IgD-negative memory B cell (primary cell): Measurements from ENCODE around the gene TANGO2. TPM values are rescaled to one million over a fixed set of nuclear protein-coding genes. Genes with fewer than 3 reads are reported as not detected.

Experiments used
- H3K27ac Mint-ChIP-seq, 3 donors: one replicate each; pipeline ENCODE4 v1.8.0; 2020 to 2022; ENCODE audit warnings: mild to moderate bottlenecking in 3 of 3, mixed read lengths in 3 of 3, moderate library complexity in 1 of 3
- H3K27me3 Mint-ChIP-seq: one replicate; pipeline ENCODE4 v1.8.0; 2021; ENCODE audit warnings: mixed read lengths
- H3K36me3 Mint-ChIP-seq: one replicate; pipeline ENCODE4 v1.8.0; 2020; ENCODE audit warnings: mild to moderate bottlenecking, mixed read lengths
- H3K4me1 Mint-ChIP-seq, 3 donors: one replicate each; pipeline ENCODE4 v1.8.0; 2020 to 2022; ENCODE audit warnings: mixed read lengths in 3 of 3, mild to moderate bottlenecking in 1 of 3
- H3K4me3 Mint-ChIP-seq, 4 donors: one replicate each; pipeline ENCODE4 v1.8.0; 2020 to 2022; ENCODE audit warnings: mild to moderate bottlenecking in 4 of 4, mixed read lengths in 4 of 4, moderate library complexity in 3 of 4
- H3K9me3 Mint-ChIP-seq, 3 donors: one replicate each; pipeline ENCODE4 v1.8.0; 2020 to 2021; ENCODE audit warnings: mixed read lengths in 3 of 3, mild to moderate bottlenecking in 1 of 3
- polyA plus RNA-seq: library from polyadenylated mRNA; unstranded; fragments of 300-500 nt; fragmentation: Illumina TruSeq; gene quantifications from one replicate; pipeline ENCODE4 v1.2.3, GENCODE V29; 2021

TANGO2 gene
- polyA plus RNA-seq, 1 donor from 2014 or later: 44.5 TPM

DNA sequence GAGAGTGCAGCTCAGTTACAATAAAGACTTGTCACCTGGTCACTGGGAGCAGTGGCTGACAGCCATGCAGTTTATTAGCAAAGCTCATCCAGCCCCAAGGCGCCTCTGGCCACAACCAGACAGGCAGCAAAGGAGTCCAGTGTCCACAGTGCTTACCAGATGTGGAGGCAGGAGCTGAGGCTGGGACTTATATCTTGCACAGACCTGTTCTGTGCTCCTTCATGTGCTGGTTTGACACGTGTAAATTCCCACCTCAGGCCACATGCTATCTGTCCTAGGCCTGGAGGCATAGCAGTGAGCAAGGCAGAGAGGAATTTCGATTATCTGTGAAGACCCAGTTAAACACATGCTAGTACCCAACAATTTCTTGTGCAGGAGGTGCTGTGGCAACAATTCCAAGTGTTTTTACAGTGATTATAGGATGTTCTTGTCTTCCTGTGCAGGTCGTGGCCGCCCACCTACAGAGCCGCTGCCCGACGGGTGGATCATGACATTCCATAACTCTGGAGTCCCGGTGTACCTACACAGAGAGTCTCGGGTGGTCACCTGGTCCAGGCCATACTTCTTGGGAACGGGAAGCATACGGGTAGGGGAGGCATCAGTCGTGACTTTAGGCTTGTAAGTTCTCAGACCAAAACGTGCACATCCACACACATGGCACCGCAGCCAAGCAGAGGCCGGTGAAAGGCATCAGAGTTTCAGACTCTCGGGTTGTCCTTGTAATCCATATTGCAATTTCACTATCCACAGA lies 68.5 kb downstream of the TANGO2 start:
- Mint-ChIP-seq H3K36me3 (peaks cover 3% of the 10 kb centered on the region), H3K9me3 (no peaks in the 10 kb centered on the region), H3K4me1 (peaks cover 0 to 3% (median 0%) of the 10 kb centered on the region in 3 donors), H3K4me3 (no peak overlapping the region), H3K27ac (no peak overlapping the region), H3K27me3 (no peaks in the 10 kb centered on the region)

DNA sequence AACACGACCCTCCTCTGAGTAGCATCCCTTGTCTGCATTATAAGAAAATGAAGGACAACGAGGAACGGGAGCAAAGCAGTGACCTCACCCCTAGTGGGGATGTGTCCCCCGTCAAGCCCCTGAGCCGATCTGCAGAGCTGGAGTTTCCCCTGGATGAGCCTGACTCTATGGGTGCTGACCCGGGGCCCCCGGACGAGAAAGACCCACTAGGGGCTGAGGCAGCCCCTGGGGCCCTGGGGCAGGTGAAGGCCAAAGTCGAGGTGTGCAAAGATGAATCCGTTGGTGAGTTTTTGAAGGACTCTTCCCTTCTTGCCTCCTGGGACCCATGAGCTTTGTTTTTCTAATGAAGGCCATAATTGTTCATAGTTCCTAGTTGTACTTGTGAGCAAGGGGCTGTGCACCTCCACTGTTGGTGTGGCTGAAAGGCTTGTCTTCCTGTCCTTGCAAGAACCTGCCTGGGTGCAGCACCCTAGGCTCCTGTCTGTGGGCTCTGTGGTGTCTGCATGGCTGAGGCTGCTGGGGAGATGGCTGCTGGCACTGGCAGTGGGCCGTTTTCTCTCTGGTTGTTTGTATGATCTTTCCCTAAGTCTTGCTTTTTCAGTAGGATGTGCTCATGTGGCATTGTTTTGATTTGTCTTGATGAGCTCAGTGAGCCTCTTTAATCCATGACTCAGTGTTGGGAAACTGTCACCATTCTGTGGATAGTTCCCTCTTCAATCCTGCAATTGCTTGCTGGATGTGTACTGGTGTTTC lies 69.2 kb downstream of the TANGO2 start:
- peaks cover 4% of the 10 kb centered on the region for H3K36me3 Mint-ChIP-seq
- no peak overlapping the region for H3K4me3 Mint-ChIP-seq
- H3K4me1 Mint-ChIP-seq: no peaks in the 10 kb centered on the region
- H3K27ac Mint-ChIP-seq: no peak overlapping the region
- H3K9me3 Mint-ChIP-seq: no peaks in the 10 kb centered on the region
- H3K27me3 Mint-ChIP-seq: no peaks in the 10 kb centered on the region

DNA sequence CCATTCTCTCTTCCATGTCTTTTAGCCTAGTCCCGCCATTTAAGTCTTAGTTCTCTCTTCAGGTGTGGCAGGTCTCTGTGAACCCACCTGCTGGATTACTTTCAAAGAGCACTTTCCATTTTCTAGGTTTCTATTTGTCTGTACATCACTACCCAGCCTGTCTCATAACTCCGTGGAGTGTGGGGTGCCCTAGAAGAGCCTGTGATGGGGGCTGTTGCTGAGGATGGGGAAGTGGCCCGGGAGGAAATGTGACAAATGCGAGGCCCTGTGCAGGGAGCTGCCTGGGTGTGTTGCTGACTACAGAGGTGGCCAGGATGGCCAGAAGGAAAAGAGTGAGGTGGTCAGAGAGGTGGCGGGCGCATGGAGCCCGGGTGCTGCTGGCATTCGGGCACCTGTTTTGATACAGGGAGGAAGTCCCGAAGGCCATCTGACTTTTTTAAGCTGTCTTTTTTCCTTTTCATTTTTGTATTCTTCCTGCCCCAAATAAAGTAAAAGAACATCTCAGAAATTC lies 69.9 kb downstream of the TANGO2 start:
- Mint-ChIP-seq H3K36me3 (peaks cover 8% of the 10 kb centered on the region), H3K4me3 (no peak overlapping the region), H3K27ac (no peak overlapping the region), H3K4me1 (no peaks in the 10 kb centered on the region), H3K9me3 (no peaks in the 10 kb centered on the region), H3K27me3 (no peaks in the 10 kb centered on the region)

DNA sequence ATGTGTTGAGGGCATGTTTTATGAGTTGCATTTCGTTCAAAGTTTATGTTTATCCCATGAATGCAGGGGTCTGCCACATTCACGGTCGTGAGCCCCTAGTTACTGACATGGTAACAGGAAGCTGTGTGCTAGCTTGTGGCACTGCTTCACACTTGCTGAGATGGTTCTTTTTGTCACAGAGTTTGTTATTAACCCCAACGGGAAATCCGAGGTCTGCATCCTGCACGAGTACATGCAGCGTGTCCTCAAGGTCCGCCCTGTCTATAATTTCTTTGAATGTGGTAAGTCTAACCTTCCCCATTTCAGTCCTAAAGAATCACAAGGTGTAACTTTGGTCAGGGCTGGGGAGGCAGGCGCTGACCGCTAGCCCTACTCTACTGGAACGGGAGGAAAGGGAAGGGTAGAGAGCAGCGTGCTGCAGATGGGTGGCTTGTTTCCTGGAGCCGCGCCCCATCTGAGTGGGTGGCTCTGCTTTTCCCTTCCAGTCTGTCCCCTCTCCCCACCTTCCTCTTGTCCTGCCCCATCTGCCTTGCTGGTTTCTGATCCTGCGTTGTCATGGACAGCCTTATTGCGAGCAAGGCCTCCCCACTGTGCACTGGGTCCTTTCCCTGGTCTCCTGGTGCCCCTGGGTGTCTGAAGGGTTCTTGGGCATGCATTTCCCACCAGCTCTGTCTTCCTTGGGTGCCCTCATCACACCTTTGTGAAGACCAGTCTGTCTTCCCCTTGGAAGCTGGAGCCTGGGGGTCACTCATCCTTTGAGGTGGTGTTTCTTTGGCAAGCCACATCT lies 71.0 kb downstream of the TANGO2 start:
- no peaks in the 10 kb centered on the region for H3K4me1 Mint-ChIP-seq
- H3K36me3 Mint-ChIP-seq: peaks cover 17% of the 10 kb centered on the region
- H3K27ac Mint-ChIP-seq: no peak overlapping the region
- no peaks in the 10 kb centered on the region for H3K9me3 Mint-ChIP-seq
- no peak overlapping the region for H3K4me3 Mint-ChIP-seq
- H3K27me3 Mint-ChIP-seq: no peaks in the 10 kb centered on the region

DNA sequence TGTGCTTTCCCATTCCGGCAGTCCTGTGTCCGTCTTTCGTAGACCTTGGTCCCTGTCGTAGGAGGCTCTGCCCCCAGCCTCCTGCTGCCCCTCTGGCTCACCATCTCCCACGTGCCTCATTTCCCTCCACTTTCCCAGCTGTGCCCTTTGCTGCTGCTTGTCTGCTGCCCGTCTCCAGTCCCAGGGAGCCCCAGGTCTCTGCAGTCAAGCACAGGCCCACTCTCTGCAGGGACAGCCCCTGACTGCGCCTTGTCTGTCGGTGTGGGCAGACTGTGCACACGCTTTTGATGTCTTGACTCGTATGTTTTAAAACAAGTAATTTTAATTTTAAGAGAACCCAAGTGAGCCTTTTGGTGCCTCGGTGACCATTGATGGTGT lies 71.6 kb downstream of the TANGO2 start:
- H3K9me3 Mint-ChIP-seq: no peaks in the 10 kb centered on the region
- no peaks in the 10 kb centered on the region for H3K27me3 Mint-ChIP-seq
- no peak overlapping the region for H3K4me3 Mint-ChIP-seq
- peaks cover 21% of the 10 kb centered on the region for H3K36me3 Mint-ChIP-seq
- H3K4me1 Mint-ChIP-seq: no peaks in the 10 kb centered on the region
- no peak overlapping the region for H3K27ac Mint-ChIP-seq

DNA sequence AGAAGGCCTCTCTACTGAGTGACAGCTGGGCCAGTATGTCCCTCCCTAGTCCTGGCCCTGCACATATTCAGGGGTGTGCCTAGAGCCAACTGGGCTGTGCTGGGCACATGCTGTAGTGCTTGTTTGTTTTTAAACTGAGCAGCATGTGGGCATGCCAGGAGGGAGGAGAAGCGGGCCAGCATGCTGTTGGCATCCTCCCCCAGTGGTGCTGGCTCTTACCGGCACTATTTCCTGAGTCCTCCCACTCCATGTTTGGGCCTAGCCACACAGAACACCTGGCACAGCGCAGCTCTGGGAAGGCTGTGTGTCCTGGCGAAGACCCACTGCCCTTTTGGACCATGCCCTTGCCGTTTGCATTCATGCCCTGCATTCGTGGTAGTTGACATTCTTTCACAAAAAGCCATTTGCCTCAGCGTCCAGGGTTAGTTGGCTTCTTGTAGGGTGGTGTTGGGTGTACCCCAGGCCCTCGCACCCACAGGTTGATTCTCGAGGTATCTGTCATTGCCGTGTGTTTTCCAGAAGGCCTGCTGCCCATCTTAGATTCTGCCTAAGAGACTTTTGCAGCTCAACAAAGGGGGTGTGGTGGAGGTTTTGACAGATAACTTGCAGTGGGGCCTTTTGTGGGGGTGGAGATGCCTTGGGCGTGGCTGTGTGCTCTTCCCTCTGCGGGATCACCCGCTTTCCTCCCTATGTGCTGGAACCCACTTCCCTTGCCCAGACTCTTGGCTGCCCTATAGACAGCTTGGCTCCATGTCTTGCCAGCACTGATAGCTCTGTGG lies 72.7 kb downstream of the TANGO2 start:
- Mint-ChIP-seq H3K27ac (no peak overlapping the region), H3K4me3 (no peak overlapping the region), H3K36me3 (peaks cover 21% of the 10 kb centered on the region), H3K27me3 (no peaks in the 10 kb centered on the region), H3K9me3 (no peaks in the 10 kb centered on the region), H3K4me1 (no peaks in the 10 kb centered on the region)

DNA sequence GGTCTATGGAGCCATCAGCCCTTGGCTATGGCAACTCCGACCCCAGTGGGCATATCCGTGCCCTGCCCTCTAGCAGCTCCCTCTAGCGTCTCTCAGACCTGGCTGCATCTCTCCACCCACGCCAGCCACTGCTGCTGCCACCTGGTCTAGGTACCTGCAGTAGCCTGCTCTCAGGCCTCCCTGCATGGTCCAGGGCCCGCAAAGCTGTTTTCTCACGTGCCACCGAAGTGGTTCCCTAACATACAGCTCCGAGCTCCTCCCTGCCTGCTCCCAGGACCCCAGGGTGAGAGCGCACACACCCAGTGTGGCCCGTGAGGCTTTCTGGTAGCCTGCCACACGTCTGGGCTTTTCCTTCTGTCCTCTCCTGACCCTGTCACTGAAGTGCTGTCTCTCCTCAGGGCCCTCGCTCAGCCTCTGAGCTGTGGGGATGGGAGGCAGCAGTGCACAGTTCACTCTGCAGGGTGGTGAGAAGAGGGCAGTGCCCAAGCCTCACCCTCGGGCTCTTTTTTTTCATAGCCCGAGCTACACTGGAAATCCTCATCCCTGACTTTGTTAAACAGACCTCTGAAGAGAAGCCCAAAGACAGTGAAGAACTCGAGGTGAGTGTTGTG lies 73.4 kb downstream of the TANGO2 start:
- Mint-ChIP-seq H3K9me3 (no peaks in the 10 kb centered on the region), H3K36me3 (peaks cover 21% of the 10 kb centered on the region), H3K4me1 (no peaks in the 10 kb centered on the region), H3K27me3 (no peaks in the 10 kb centered on the region), H3K27ac (no peak overlapping the region), H3K4me3 (no peak overlapping the region)

DNA sequence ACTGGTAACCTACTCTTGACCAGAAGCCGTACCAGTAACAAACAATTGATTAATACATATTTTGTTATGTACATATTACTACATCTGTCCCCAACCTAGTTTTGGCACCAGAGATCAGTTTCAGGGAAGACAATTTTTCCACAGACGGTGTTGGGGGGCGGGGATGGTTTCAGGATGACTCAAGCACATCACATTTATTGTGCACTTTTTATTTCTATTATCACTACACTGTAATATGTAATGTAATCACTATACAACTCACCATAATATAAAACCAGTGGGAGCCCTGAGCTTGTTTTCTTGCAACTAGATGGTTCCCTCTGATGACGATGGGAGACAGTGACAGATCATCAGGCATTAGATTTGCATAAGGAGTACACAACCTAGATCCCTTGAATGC lies 74.6 kb downstream of the TANGO2 start:
- Mint-ChIP-seq H3K4me3 (no peak overlapping the region), H3K9me3 (no peaks in the 10 kb centered on the region), H3K4me1 (peaks cover 0 to 1% (median 0%) of the 10 kb centered on the region in 3 donors), H3K27me3 (no peaks in the 10 kb centered on the region), H3K27ac (no peak overlapping the region), H3K36me3 (peaks cover 18% of the 10 kb centered on the region)

DNA sequence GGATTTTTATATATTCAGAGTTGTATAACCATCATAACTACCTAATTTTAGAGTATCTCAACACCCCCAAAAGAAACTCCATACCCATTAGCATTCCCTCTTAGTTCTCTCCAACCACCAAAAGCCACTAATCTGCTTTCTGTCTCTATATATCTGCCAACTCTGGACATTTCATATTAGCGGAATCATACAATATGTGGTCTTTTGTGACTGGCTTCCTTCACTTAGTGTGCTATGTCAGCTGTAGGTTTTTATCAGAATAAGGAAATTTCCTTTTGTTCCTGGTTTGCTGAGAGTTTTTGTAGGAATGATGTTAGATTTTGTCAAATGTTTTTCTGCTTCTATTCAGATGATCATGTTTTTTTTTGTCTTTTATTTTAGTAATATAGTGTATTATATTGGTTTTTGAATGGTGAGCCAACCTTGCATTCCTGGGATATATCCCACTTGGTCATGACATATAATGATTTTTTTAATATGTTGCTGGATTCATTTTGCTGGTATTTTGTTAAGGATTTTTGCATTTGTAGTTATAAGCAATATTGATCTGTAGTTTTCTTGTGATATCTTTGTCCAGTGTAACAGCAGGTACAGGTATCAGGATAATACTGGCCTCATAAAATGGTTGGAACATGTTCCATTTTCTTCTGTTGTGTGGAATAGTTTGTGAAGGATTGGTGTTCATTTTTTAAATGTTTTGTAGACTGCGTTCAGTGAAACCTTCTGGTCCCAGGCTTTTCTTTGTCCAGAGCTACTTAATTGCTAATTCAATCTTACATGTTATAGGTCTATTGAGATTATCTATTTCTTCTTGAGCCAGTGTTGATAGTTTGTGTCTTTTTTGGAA lies 75.9 kb downstream of the TANGO2 start:
- Mint-ChIP-seq H3K4me1 (peaks cover 0 to 1% (median 0%) of the 10 kb centered on the region in 3 donors), H3K4me3 (no peak overlapping the region), H3K27ac (peak overlapping the region in 1 of 3 donors; percentile 63), H3K36me3 (peaks cover 18% of the 10 kb centered on the region), H3K9me3 (no peaks in the 10 kb centered on the region), H3K27me3 (no peaks in the 10 kb centered on the region)

DNA sequence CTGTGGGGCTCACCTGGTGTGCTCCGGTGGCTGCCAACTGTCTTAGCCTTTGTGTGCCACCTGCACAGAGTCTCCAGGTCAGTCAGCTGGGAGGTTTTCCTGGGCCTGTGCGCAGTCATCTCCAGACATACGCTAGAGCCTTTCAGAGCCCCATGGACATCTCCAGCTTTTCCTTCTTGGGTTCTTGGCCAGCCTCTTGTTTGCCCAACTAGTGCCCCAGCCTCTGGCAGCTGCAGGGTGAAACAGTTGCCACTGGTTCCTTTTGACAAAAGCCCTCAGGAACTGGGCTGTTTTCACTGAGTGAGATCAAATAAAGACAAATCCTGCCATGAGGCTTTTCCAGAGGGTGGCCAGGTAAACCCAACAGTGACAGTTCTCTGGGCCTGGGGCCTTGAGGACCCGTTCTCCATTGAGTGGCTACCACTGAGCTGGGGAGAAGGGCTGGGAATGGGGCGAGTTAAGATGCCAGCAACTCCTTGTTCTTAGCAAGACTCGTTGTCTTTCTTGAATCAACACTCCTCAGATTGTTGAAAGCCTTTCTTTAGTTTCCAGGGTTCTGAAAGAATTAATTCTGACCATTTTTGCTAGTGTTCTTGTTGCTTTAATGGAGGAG lies 78.3 kb downstream of the TANGO2 start:
- Mint-ChIP-seq H3K4me3 (no peak overlapping the region), H3K27me3 (no peaks in the 10 kb centered on the region), H3K36me3 (peaks cover 18% of the 10 kb centered on the region), H3K9me3 (no peaks in the 10 kb centered on the region), H3K27ac (peak overlapping the region in 1 of 3 donors; percentile 10), H3K4me1 (peaks cover 0 to 1% (median 0%) of the 10 kb centered on the region in 3 donors)

DNA sequence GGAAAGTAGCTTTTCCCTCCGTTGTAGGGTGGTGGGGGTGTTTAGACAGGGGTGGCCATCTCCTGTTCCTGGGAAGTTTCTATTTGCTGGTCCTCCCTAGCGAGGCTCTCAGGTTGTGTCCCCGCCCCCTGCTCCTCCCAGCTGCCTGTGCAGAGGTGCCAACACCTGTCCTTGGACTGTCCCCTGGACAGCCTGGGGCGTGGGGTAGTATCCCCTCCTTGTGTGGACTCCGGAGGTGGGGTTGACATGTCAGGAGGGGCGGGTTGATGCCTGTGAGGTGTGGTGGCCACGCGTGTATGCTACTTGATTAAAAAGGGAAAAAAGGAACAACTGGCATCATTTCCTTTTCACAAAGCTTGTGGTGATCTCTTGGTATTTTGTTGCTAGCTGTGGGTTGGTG lies 80.7 kb downstream of the TANGO2 start:
- Mint-ChIP-seq H3K36me3 (peaks cover 6% of the 10 kb centered on the region), H3K4me3 (peak overlapping the region in 1 of 4 donors; percentile 37), H3K27ac (no peak overlapping the region), H3K9me3 (no peaks in the 10 kb centered on the region), H3K27me3 (no peaks in the 10 kb centered on the region), H3K4me1 (peaks cover 0 to 1% (median 0%) of the 10 kb centered on the region in 3 donors)

DNA sequence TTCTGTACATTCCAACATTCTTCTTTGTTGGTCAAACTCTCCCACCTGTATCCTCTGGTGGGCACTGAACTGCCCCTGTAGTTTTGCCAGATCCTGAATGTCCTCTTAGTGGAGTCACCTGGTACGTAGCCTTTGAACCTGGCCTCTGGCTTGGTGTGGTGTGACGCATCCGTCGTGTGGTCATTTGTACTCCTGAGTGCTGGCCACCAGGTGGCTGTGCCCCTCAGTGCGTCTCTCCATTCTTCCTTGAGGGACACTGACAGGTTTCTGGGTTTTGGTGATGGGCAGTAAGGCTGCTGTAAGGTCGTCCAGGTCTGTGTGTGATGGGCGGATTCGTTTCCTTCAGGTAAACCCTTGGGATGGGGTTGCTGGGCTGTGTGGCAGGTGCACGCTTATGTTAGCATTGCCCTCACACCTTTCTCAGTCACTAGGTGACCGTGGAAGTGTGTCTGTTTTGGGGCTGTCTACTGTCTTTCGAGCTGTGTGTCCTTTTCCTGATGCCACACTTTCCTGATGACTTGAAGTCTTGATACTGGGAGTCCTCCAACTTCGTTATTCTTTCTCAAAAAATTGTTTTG lies 81.4 kb downstream of the TANGO2 start:
- H3K27me3 Mint-ChIP-seq: no peaks in the 10 kb centered on the region
- peak overlapping the region in 1 of 4 donors; percentile 47 for H3K4me3 Mint-ChIP-seq
- no peaks in the 10 kb centered on the region for H3K9me3 Mint-ChIP-seq
- H3K4me1 Mint-ChIP-seq: peaks cover 0 to 2% (median 0%) of the 10 kb centered on the region in 3 donors
- no peaks in the 10 kb centered on the region for H3K36me3 Mint-ChIP-seq
- no peak overlapping the region for H3K27ac Mint-ChIP-seq
